NCI-H187 (cell line): ENCODE results near the gene SPACDR.
"Not testable (repeated sequence)": the region's sequence is repeated elsewhere in the genome, so short reads cannot be mapped to it uniquely, and the experiment has no call there.

Source experiments
- DNase-seq, 2 experiments: peaks; one replicate each; lab custom pipeline; 2025; lab: John Stamatoyannopoulos, UW

The SPACDR gene, protein sequence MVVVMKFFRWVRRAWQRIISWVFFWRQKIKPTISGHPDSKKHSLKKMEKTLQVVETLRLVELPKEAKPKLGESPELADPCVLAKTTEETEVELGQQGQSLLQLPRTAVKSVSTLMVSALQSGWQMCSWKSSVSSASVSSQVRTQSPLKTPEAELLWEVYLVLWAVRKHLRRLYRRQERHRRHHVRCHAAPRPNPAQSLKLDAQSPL

GRCh38 chr7:100464210-100464660 lies at the start of gene SPACDR:
Gene SPACDR, minus strand, starts transcription at chr7:100464260. Its CDS starts 235 bp downstream, at chr7:100464025.
- no peak for DNase-seq

GRCh38 chr7:100513212-100513810 lies 49.3 kb upstream of the SPACDR start:
- no peak for DNase-seq

DNA sequence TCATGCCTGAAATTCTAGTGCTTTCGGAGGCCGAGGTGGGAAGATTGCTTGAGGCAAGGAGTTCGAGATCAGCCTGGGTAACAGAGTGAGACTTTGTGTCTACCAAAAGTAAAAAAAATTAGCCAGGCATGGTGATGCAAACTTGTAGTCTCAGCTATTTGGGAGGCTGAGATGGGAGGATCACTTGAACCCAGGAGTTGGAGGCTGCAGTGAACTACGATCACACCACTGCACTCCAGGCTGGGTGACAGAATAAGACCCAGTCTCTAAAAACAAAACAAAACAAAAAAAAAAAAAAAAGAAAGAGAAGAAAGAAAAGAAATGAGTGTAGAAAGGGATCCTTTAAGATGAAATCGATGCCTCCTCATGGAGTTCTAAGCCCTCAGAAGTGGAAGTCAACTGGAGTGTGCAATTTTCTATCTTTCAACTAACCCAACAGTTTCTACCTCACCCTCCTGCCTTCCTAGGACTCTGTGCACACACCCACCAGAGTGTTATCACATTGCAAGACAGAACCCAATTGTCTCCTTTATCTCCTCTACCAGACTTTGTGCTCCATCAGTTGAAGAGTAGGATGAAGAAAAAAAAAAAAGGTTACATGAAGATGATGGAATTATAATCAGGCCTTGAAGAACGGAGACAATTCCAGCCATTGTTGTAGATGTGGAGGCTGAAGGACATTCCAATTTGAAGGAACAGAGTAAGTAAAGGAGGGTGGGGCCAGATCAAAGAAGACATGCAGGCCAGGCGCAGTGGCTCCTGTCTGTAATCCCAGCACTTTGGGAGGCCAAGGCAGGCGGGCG lies 46.6 kb upstream of the SPACDR start:
- no peak for DNase-seq

DNA sequence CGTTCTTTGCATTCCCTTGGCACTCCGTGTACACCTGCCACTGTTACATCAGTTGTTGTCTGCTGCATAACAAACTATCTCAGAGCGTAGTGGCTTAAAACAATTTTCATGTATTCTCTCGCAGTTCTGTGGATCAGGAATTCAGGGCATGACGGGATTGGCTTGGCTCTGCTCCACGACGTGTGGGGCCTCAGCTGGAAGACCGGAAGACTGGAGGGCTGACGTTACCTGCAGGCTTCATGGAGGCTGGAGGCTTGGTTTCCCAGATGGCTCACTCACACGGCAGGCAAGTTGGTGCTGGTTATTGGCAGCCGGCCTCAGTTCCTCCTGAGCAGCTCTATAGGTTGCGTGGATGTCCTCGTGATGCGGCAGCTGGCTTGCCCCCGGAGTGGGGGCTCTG lies 45.2 kb upstream of the SPACDR start:
- no peak for DNase-seq

DNA sequence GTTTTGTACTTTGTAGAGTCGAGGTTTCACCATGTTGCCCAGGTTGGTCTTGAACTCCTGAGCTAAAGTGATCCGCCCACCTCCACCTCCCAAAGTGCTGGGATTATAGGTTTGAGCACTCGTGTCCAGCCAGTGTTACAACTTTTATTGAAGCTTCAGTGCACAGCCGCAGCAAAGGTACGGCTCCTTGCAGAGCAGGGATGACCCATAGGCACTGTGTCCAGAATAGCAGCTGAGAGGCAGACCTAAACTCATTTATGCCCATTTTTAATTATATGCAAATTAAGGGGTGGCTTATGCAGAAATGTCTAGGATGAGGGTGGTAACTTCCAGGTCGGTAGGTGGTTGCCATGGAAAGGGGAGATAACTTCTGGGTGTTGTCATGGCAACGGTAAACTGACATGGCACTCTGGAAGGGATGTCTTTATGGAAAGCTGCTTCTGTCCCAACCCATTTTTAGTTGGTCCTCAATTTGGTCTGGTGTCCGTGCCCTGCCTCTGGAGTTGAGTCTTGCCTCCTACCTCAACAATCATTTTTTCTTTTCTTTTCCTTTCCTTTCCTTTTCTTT lies 42.4 kb upstream of the SPACDR start:
- no peak for DNase-seq

DNA sequence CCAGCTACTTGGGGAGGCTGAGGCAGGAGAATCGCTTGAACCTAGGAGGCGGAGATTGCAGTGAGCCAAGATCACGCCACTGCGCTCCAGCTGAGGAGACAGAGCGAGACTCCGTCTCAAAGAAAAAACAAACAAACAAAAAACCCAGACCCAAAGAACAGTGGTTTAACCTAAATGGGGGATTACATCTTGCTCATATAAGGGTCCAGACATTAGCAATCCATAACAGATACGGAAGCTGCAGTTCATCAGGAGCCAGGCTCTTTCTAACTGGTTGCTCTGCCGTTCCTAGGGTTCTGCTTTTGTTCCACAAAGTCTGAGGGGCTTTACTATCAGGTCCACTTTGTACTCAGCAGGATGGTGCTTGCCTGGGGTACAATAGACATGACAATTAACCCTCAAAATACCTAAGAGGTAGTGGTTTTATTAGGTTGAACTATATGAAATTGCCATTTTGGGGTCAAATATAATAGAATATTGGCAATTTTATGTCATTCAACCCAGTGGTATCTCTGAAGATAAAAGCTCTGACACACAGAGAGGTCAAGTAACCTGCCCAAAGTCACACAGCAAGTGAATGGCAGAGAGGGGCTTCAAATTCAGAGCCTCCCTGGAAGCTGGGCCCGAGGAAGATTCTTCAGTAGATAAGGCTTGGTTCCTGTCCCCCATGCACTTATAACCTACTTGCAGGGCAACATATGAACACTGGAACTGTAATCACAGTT lies 41.0 kb upstream of the SPACDR start:
- no peak for DNase-seq

- not testable (repeated sequence) for DNase-seq
Measured at GRCh38 chr7:100504031-100504430, 40.0 kb upstream of the SPACDR start.

DNA sequence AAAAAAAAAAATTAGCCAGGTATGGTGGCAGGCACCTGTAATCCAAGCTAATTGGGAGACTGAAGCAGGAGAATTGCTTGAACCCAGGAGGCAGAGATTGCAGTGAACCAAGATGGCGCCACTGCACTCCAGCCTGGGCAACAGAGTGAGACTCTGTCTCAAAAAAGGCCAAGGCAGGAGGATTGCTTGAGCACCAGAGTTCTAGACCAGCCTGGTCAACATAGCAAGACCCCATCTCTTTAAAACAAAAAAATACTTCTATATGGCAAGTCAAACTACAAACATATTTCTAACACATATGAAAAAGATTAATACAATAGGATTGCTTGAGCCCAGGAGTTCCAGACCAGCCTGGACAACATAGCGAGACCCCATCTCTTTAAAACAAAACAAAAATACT lies 36.7 kb upstream of the SPACDR start:
- not testable (repeated sequence) for DNase-seq

- no peak for DNase-seq
Measured at GRCh38 chr7:100496509-100496908, 32.4 kb upstream of the SPACDR start.

DNA sequence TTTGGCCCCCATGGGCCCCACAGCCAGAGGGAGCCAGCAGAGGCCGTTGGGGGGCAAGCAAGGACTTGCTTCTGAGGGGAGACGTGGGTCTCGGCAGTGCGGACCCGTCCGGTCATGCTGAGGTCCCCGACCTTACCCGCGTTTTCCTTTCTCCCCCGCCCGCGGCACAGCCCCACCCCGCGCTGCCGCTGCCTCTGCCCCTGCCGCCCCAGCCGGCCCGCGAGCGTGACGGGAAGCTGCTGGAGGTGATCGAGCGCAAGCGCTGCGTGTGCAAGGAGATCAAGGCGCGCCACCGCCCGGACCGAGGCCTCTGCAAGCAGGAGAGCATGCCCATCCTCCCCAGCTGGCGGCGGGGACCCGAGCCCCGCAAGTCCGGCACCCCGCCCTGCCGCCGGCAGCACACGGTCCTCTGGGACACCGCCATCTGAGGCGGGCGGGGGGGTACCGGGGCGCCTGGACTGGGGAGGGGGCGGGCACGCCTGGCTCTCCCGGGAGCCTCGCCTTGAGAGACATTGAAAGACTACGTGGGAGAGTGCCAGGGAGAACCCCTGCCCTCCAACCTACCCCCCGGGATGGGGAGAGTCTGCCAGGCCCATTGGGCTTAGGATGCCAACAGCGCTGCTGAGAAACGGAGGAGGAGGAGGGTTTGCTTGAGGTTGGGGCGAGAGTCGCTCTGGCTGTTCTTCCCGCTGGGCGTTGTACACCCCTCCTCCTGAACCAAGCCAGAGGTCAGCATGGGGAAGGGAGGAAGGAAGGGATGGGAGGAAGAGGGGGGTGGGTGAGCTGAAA lies 29.6 kb upstream of the SPACDR start:
- DNase-seq, result no peak

DNA sequence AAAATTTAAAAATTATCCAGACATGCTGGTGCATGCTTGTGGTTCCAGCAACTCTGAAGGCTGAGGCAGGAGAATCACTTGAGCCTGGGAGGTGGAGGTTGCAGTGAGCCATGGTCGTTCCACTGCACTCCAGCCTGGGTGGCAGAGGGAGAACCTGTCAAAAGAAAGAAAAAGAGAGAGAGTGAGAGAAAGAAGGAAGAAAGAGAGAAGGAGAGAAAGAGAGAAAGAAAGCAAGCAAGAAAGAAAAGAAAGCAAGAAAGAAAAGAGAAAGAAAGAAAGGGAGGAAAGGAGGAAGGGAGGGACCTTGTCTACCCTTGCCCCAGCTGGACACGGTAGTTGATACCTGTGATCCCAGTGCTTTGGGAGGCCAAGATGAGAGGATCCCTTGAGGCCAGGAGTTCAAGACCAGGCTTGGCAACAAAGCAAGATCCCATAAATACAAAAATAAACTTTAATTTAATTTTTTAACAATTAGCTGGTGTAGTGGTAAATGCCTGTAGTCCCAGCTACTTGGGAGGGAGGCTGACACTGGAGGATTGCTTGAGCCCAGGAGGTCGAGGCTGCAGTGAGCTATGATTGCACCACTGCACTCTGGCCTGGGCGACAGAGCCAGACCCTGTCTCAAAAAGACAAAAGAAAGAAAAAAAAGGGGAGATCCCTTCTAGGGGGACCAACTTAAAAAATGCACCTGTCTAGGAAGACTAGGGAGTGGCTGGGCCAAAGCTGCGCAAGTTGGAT lies 28.8 kb upstream of the SPACDR start:
- no peak for DNase-seq

DNA sequence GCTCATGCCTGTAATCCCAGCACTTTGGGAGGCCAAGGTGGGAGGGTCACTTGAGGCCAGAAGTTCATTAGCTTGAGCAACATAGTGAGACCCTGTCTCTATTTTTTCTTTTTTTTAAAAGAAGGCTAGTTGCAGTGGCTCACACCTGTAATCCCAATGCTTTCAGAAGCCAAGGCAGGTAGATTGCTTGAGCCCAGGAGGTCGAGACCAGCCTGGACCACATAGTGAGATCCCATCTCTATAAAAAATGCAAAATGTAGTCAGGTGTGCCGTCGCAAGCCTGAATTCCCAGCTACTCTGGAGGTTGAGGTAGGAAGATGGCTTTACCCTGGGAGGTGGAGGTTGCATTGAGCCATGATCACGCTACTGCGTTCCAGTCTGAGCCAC lies 27.1 kb upstream of the SPACDR start:
- DNase-seq, result no peak

DNA sequence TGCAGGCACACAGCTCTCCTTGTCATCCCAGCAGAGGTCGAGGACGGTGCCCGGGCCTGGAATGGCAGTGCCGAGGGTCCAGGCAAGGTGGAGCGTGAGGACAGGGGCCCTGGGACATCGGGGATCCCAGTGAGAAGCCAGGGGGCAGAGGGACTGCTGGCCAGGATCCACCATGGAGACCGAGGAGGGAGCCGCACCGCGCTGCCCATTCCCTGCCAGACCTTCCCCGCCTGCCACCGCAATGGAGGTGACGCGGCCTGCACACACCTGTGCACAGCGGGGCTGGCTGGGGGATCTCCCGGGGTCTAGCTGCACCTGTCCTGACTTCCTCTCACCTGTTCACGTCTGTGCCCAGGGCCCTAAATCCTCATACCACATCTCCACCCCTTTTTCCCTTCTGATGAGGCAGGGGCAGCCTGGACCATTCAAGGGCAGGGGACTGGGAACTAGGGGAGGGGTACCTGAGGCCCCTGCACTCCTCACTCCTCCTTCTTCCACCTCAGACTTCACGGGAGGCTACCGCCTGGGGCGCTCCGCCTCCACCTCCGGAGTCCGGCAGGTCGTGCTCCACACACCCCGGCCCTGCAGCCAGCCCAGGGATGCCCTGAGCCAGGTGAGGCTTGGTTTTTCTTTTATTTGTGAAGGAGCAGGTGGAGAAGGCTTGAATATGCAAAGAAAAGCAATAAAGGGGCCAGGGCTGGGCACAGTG lies 26.6 kb upstream of the SPACDR start:
- no peak for DNase-seq

DNA sequence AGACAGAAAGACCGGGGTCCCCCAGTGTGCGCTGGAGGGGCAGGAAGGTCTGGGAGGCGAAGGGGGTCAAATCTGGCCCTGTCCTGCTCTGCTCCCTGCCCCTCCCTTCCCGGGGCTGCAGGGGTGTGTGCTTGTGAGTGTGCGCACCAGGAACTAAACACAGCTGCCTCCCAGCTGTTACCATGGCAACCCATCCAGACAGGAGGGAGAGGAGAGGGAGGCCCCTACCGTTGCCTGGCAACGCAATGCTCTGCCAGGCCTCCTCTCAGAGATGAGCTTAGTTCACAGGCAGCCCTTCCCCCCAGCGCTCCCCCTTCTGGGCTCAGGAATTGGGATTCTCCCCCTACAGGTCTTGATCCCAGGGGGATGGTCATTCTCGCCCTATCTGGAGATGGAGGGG lies 25.8 kb upstream of the SPACDR start:
- DNase-seq, result peak; percentile 93 to 99

GRCh38 chr7:100489121-100489520 lies 25.1 kb upstream of the SPACDR start:
- DNase-seq, result no peak

DNA sequence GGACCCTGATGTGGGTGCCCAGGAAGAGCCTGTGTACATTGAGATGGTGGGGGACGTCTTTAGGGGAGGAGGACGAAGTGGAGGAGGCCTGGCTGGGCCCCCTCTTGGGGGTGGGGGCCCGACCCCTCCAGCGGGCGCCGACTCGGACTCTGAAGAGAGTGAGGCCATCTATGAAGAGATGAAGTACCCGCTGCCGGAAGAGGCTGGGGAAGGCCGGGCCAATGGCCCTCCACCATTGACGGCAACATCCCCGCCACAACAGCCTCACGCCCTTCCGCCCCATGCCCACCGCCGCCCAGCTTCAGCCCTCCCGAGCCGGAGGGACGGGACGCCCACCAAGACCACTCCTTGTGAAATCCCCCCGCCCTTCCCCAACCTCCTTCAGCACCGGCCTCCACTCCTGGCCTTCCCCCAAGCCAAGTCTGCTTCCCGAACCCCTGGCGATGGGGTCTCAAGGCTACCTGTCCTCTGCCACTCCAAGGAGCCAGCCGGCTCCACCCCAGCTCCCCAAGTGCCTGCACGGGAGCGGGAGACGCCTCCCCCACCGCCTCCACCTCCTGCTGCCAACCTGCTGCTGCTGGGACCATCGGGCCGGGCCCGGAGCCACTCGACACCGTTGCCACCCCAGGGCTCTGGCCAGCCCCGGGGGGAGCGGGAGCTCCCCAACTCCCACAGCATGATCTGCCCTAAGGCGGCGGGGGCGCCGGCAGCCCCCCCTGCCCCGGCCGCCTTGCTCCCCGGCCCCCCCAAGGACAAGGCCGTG lies 24.5 kb upstream of the SPACDR start:
- no peak for DNase-seq

- DNase-seq, result no peak
Measured at GRCh38 chr7:100486753-100487446, 22.8 kb upstream of the SPACDR start.

DNA sequence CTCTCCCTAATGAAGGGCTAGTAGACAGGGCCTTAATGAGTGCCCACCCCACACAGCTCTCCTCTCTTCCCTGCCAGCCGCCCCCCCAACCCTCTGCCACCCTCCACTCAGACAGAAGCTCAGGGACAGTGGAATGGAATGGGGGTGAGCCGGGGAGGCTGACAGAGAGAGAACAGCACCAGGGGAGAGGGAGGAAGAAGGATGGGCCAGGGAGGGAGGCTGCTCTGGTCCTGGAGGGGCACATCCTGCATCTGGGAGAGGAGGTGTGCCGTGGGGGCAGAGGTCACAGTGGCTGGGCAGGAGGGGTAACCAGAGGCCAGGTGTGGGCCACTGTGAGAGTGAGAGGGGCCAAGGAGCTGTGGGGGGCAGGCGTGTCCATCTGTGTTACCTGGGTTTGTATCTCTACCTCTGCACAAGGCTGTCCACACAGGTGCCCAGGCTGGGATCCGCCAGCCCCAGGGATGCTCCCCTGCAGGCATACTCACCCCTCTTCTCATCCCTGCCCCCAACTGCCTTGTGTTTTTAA lies 22.1 kb upstream of the SPACDR start:
- no peak for DNase-seq
